Hematopoietic multipotent progenitor cell (in vitro differentiated cells): ENCODE data around the gene PHACTR1. TPM values are rescaled to one million over a fixed set of nuclear protein-coding genes. Genes with fewer than 3 reads are reported as not detected.
"Not testable (repeated sequence)": the region's sequence is repeated elsewhere in the genome, so short reads cannot be mapped to it uniquely, and the experiment has no call there.

Source experiments
- DNase-seq, 3 donors: peaks; one replicate each; pipeline ENCODE4 v3.0.0-alpha.2; 2011 to 2015; ENCODE audit warnings: low read depth in 2 of 3, low spot score in 2 of 3
- total RNA-seq: library from RNA; depleted of rRNA; stranded (reverse); fragments of >200 nt; gene quantifications from one replicate; pipeline ENCODE4 v1.2.3, GENCODE V29; 2012

Gene PHACTR1
- 34.2 TPM for total RNA-seq

DNA sequence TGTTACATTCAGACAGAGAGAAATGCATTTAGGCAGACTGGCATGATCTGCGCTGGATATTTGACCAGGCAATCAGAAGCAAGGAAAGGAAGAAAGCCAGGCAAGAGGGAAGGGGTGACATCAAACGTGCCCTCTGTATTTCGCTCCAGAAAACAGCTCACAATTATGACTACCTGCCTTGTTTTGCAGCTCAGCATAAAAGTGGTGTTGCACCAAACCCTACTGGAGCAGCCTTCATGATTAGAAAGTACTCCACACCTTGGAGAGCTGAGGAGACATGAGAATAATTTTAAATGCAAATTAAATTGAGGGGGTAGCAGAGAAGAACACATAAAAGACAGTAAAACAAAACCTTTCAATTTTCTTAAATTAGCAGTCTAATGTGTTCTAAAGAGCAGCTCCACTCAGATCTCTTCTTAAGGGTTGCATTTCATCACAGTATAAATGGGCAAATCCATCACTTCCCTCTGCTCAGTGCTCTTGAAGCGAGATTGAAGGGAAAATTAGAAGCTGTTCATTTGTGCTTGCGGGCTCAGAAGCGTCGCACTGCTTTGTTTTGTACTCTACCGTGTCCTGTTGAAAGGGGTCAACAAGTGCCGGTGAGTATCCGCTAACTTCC lies at the start of gene PHACTR1:
TSS of gene PHACTR1 (plus strand) at position 470 of the 619 bp plus-strand sequence.
- no peak for DNase-seq

DNA sequence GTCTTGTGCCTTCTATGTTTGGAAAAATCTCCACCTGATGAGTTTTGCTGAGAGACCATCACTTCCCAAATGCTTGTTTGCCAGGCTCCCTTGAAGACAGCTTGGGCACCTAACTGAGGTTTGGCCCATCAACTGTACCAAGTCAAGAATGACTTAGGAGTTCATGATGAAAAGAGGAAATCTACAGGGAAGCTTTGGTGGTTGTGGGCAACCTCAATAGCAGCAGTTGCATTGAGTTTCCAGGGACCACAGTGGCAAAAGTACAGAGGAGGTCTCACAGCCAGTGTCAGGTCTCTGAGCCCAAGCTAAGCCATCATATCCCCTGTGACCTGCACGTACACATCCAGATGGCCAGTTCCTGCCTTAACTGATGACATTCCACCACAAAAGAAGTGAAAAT lies 49.7 kb upstream of the PHACTR1 start:
- peak in 2 of 3 donors; percentile 16 to 66 for DNase-seq

DNA sequence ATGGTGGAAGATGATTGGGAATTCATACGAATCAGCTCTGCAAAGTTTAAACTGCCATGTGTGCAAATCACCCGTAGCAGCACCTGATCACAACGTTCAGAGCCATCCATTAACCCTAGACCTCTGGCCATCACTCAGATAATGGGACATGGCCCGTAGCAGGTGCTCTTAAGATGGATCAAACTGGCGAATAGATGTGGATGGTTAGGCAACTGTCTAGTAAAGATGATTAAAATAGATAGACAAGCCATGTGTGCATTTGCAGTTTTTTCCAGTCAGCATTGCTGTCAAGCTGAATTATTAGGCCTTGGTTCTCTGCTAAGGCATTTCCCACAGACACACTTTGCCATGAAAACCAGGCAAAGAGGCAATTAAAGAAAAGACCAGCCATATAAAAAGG lies 40.6 kb upstream of the PHACTR1 start:
- no peak for DNase-seq

DNA sequence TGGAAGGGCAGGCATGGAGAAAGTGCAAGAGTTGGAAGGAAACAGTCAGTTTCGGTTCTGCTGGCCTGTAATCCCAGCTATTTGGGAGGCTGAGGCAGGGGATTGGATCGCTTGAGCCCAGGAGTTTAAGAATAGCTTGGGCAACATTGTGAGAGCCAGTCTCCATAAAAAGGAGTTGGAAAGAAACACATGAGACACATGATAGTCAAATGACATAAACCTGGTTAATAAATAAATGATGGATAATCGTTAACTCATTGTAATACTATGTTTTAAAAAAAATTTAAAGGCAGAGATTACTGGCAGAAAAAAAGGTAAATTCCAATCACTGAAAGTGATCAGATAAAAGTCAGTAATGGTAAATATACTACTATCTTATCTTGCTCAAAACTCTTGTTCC lies 37.2 kb upstream of the PHACTR1 start:
- no peak for DNase-seq

DNA sequence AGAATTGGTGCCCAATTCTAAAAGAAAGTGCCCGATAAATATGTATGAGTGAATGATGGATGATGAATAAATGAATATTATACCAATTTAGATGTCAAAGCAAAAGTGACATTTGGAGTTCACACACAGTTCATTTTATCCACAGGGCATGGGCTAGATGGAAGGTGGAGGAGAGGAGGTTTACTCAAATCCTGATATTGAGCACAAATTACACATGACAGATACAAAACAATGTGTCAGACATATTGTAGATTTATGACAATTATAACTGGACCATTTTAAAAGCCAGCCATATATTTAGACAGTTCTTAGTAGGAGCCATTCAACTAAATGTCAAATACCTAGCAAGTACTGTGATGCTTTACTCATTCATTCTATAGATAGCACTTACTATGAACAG lies 23.4 kb upstream of the PHACTR1 start:
- DNase-seq: no peak

DNA sequence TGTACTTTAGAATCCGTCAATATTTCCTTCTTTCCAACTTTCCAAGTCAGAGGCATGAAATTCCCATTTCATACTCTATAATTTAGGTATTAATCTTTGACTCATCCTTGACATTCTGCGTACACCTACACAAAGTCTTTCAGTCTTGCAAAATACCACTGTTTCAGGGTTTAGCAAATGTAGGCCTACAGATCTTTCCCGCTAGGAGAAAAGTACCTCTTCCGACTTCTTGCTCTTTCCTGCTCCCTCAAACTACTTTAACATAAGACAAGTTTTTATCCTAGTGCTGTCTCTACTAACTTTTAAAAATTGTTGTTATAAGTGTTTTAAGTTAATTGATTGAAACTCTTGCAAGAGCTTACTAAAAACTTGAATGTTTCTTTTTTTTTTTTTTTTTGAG lies 18.3 kb upstream of the PHACTR1 start:
- no peak for DNase-seq

- no peak for DNase-seq
Measured at GRCh38 chr6:12704946-12705345, 11.6 kb upstream of the PHACTR1 start.

- no peak for DNase-seq
Measured at GRCh38 chr6:12709116-12709515, 7.5 kb upstream of the PHACTR1 start.

DNA sequence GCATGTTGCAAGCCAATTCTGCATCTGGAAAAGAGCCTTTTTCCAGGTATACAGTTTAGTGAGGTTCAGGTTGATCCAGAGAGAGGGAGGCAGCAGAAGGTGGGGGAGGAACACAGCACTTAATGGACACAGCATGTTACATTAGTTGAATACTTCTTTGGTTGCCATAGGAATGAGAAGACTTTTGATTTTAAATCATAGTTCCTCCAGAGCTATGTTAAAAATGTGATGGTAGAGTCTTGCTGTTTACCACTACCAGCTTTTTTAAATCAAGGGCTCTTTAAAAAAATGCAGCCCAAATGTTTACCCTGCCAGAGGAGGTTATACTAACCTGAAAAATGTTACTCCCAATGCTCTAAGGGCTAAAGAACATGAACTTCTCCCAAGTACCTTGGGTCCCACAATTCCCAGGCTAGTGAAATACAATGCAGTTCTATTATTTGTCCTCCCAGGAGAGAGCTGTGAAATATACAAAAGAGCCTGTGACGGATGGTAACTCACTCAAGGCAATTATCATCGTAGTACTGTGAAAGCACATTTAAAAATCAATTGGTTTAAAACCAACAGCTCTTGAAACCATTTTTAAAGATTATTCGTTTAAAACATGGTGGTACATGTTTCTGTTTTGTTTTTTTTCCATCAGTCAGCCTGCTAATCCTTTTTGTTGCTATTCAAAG lies 6.9 kb upstream of the PHACTR1 start:
- no peak for DNase-seq

DNA sequence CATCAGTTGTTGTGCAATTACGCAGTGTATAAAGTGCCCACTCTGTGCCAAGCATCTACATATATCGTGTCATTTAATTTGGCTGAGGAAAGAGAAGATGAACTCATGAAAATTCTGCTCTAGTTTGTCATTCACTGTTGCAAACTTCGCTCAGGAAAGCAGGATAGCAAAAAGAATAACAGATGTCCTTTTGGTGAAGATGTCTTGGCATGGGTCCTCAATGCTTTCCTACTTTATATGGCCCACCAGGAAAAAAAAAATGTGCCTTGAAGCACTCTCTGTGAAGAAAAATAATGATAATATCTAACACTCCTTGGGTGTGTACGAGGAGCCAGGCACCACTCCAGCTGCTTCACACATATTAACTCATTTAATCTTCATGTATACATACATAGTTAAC lies 5.6 kb upstream of the PHACTR1 start:
- DNase-seq: no peak

GRCh38 chr6:12714022-12714421 lies 2.5 kb upstream of the PHACTR1 start:
- no peak for DNase-seq

GRCh38 chr6:12715437-12715836 lies 1.1 kb upstream of the PHACTR1 start:
- DNase-seq: no peak

DNA sequence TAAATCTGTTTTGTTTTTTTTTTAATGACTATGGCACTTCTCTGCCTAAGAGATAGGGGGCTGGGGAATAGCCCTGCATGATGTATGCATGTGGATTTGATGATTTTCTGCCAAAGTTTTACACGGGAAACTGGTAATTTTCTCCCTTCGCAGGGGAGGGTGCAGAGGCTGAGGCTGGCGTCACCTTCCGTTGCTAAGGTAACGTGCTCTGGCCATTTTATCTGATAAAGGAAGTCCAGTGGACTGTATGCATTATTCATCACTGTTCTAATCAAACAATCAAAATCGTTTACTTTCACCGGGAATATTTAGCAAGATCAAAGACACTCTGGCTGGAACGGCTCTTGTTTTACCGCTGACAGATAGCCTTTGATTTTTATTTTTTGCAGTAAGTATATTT lies 789 bp downstream of the PHACTR1 start:
- DNase-seq: no peak

- no peak for DNase-seq
Measured at GRCh38 chr6:12718015-12718414, 1.4 kb downstream of the PHACTR1 start.

- DNase-seq: no peak
Measured at GRCh38 chr6:12719017-12719416, 2.5 kb downstream of the PHACTR1 start.

DNA sequence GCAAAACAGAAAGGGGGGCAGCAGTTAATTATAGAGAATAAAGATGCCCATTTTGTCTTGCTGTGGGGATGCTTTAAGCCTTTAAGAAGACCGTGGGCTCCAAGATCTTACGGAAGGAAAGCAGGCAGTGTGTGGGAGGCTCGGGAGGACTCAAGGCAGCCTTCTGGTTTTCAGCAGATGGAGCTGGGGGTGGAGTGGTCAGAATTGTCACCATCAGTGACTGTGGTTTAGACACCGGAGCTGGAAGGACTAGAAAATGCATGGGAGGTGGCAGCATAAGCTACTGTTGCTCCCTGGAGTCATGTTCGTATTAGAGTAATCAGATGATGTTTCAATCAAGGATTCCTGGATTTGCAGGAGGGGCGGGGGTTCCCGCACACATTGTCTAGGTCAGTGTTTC lies 3.7 kb downstream of the PHACTR1 start:
- DNase-seq: no peak

DNA sequence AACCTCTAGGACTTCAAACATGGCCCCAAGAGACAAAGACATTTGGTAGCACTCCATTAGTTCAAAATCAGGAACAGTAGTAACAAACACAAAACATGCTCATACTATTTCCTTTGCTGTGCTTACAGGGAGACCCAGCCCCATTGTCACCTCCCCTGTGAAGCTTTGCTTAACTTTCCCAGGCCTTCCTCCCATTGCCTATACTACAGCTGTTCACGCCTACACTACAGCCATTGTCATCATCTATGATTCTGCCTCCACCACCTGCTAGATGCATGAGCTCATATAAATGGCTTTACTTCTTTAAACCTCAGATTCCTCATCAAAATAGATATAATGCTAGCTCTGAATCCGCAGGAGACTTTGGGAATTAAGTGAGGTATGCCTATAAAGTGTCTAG lies 8.7 kb downstream of the PHACTR1 start:
- no peak for DNase-seq

DNA sequence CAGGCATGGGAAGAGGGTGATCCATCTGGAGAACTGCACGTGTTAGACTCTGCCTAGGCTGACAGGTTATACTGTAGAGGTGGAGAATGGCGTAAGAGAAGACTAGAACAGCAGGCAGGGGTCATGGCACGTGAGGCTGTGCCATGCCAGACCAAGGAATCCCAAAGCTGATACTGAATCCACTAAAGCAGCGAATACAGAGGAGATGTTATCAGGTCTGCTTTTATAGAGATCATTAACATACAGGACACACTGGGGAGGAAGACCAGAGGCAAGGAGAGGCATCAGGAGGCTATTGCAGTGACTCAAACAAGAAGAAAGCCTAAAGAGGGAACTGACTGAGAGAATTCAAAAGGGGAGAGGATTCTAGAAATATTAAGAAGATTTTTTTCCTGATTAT lies 12.9 kb downstream of the PHACTR1 start:
- no peak for DNase-seq

DNA sequence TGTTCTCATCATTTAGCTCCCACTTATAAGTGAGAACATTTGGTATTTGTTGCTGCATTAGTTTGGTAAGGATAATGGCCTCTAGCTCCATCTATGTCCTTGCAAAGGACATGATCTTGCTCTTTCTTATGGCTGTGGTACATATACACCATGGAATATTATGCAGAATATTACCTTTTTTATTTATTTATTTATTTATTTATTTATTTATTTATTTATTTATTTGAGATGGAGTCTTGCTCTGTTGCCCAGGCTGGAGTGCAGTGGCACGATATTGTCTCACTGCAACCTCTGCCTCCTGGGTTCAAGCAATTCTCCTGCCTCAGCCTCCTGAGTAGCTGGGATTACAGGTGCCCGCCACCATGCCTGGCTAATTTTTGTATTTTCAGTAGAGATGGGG lies 14.2 kb downstream of the PHACTR1 start:
- not testable (repeated sequence) for DNase-seq

- no peak for DNase-seq
Measured at GRCh38 chr6:12733876-12734275, 17.3 kb downstream of the PHACTR1 start.

- no peak for DNase-seq
Measured at GRCh38 chr6:12735786-12736185, 19.2 kb downstream of the PHACTR1 start.

- DNase-seq: no peak
Measured at GRCh38 chr6:12748411-12748810, 31.8 kb downstream of the PHACTR1 start.
